ENCODE measurements around the gene QSOX1.

Gene QSOX1

GRCh38 chr1:180247061-180247460, 92.4 kb downstream of the QSOX1 start:
- Histone ChIP-seq H2AFZ (ENCODE audit: low read depth, low read length) (no peak overlapping the region), H3K9me3 (ENCODE audit: low read length) (no peaks in the 10 kb centered on the region), H3K27me3 (ENCODE audit: insufficient read depth, low read length) (peaks cover 26% of the 10 kb centered on the region), H3K4me1 (ENCODE audit: insufficient read depth, low read length) (no peaks in the 10 kb centered on the region), H3K4me3 (ENCODE audit: low read length) (no peak overlapping the region), H3K36me3 (ENCODE audit: insufficient read depth, low read length) (no peaks in the 10 kb centered on the region)

GRCh38 chr1:180247580-180247979, 92.9 kb downstream of the QSOX1 start:
- peaks cover 21% of the 10 kb centered on the region for H3K27me3 ChIP-seq (ENCODE audit: insufficient read depth, low read length)
- H3K4me3 ChIP-seq (ENCODE audit: low read length), result no peak overlapping the region
- H2AFZ ChIP-seq (ENCODE audit: low read depth, low read length), result no peak overlapping the region
- H3K36me3 ChIP-seq (ENCODE audit: insufficient read depth, low read length), result no peaks in the 10 kb centered on the region
- no peaks in the 10 kb centered on the region for H3K4me1 ChIP-seq (ENCODE audit: insufficient read depth, low read length)
- H3K9me3 ChIP-seq (ENCODE audit: low read length), result no peaks in the 10 kb centered on the region

- no peaks in the 10 kb centered on the region for H3K9me3 ChIP-seq (ENCODE audit: low read length)
- no peak overlapping the region for H2AFZ ChIP-seq (ENCODE audit: low read depth, low read length)
- H3K4me3 ChIP-seq (ENCODE audit: low read length), result no peak overlapping the region
- no peaks in the 10 kb centered on the region for H3K36me3 ChIP-seq (ENCODE audit: insufficient read depth, low read length)
- peaks cover 18% of the 10 kb centered on the region for H3K27me3 ChIP-seq (ENCODE audit: insufficient read depth, low read length)
- no peaks in the 10 kb centered on the region for H3K4me1 ChIP-seq (ENCODE audit: insufficient read depth, low read length)
These were observed 93.5 kb downstream of the QSOX1 start for GRCh38 chr1:180248176-180248575.

- peaks cover 13% of the 10 kb centered on the region for H3K27me3 ChIP-seq (ENCODE audit: insufficient read depth, low read length)
- H3K4me1 ChIP-seq (ENCODE audit: insufficient read depth, low read length), result no peaks in the 10 kb centered on the region
- no peak overlapping the region for H2AFZ ChIP-seq (ENCODE audit: low read depth, low read length)
- no peaks in the 10 kb centered on the region for H3K36me3 ChIP-seq (ENCODE audit: insufficient read depth, low read length)
- H3K9me3 ChIP-seq (ENCODE audit: low read length), result no peaks in the 10 kb centered on the region
- no peak overlapping the region for H3K4me3 ChIP-seq (ENCODE audit: low read length)
These were observed 94.3 kb downstream of the QSOX1 start for GRCh38 chr1:180248731-180249681.

- no peak overlapping the region for H3K4me3 ChIP-seq (ENCODE audit: low read length)
These were observed 95.2 kb downstream of the QSOX1 start for GRCh38 chr1:180249725-180250498.

GRCh38 chr1:180250499-180250770, 95.8 kb downstream of the QSOX1 start:
- no peaks in the 10 kb centered on the region for H3K36me3 ChIP-seq (ENCODE audit: insufficient read depth, low read length)
- H3K27me3 ChIP-seq (ENCODE audit: insufficient read depth, low read length), result peaks cover 13% of the 10 kb centered on the region
- no peak overlapping the region for H3K4me3 ChIP-seq (ENCODE audit: low read length)
- no peak overlapping the region for H2AFZ ChIP-seq (ENCODE audit: low read depth, low read length)
- peaks cover 3% of the 10 kb centered on the region for H3K4me1 ChIP-seq (ENCODE audit: insufficient read depth, low read length)
- no peaks in the 10 kb centered on the region for H3K9me3 ChIP-seq (ENCODE audit: low read length)

More at GRCh38 chr1:180249725-180250498, 95.2 kb downstream of the QSOX1 start:
- Histone ChIP-seq H3K4me1 (ENCODE audit: insufficient read depth, low read length) (no peaks in the 10 kb centered on the region), H3K27me3 (ENCODE audit: insufficient read depth, low read length) (peaks cover 13% of the 10 kb centered on the region), H2AFZ (ENCODE audit: low read depth, low read length) (no peak overlapping the region), H3K36me3 (ENCODE audit: insufficient read depth, low read length) (no peaks in the 10 kb centered on the region), H3K9me3 (ENCODE audit: low read length) (no peaks in the 10 kb centered on the region)

GRCh38 chr1:180250883-180251509, 96.3 kb downstream of the QSOX1 start:
- Histone ChIP-seq H3K4me1 (ENCODE audit: insufficient read depth, low read length) (peaks cover 6% of the 10 kb centered on the region), H3K4me3 (ENCODE audit: low read length) (no peak overlapping the region), H2AFZ (ENCODE audit: low read depth, low read length) (no peak overlapping the region), H3K9me3 (ENCODE audit: low read length) (no peaks in the 10 kb centered on the region), H3K27me3 (ENCODE audit: insufficient read depth, low read length) (peaks cover 16% of the 10 kb centered on the region), H3K36me3 (ENCODE audit: insufficient read depth, low read length) (no peaks in the 10 kb centered on the region)

- H3K27me3 ChIP-seq (ENCODE audit: insufficient read depth, low read length), result peaks cover 23% of the 10 kb centered on the region
- no peak overlapping the region for H2AFZ ChIP-seq (ENCODE audit: low read depth, low read length)
- no peaks in the 10 kb centered on the region for H3K36me3 ChIP-seq (ENCODE audit: insufficient read depth, low read length)
- peaks cover 7% of the 10 kb centered on the region for H3K4me1 ChIP-seq (ENCODE audit: insufficient read depth, low read length)
- H3K9me3 ChIP-seq (ENCODE audit: low read length), result no peaks in the 10 kb centered on the region
- no peak overlapping the region for H3K4me3 ChIP-seq (ENCODE audit: low read length)
These were observed 97.0 kb downstream of the QSOX1 start for GRCh38 chr1:180251526-180252305.

GRCh38 chr1:180252638-180253536, 98.2 kb downstream of the QSOX1 start:
- Histone ChIP-seq H3K9me3 (ENCODE audit: low read length) (no peaks in the 10 kb centered on the region), H3K4me3 (ENCODE audit: low read length) (no peak overlapping the region), H3K4me1 (ENCODE audit: insufficient read depth, low read length) (peaks cover 7% of the 10 kb centered on the region), H2AFZ (ENCODE audit: low read depth, low read length) (no peak overlapping the region), H3K36me3 (ENCODE audit: insufficient read depth, low read length) (no peaks in the 10 kb centered on the region), H3K27me3 (ENCODE audit: insufficient read depth, low read length) (peaks cover 21% of the 10 kb centered on the region)

Measured in neuron (in vitro differentiated cells).